GM12891 (cell line): ENCODE measurements around the gene SLC2A13.

Experiments
- DNase-seq: peaks from one replicate; pipeline ENCODE4 v3.0.0; 2011; ENCODE audit warnings: low spot score; ENCODE audit not compliant: insufficient read length
- FAIRE-seq: peaks from 2 replicates; lab custom pipeline; 2011; peaks lifted over from hg19 to GRCh38; lab: Jason Lieb, UNC
- PAX5 ChIP-seq: IDR thresholded peaks from 2 replicates; pipeline ENCODE4 v1.6.1; 2011; ENCODE audit warnings: low read length, moderate library complexity, mild to moderate bottlenecking; ENCODE audit not compliant: insufficient read depth, severe bottlenecking
- POLR2A ChIP-seq: IDR thresholded peaks from 2 replicates; pipeline ENCODE4 v1.6.1; 2011; ENCODE audit warnings: low read depth, low read length, control low read depth
- POLR2AphosphoS5 ChIP-seq: IDR thresholded peaks from 2 replicates; pipeline ENCODE4 v1.6.1; 2011; ENCODE audit warnings: low read depth, low read length, control low read depth
- POU2F2 ChIP-seq: IDR thresholded peaks from 2 replicates; pipeline ENCODE4 v1.6.1; 2011; ENCODE audit warnings: low read depth, mild to moderate bottlenecking, control low read depth, low read length, moderate library complexity
- SPI1 ChIP-seq: IDR thresholded peaks from 2 replicates; pipeline ENCODE4 v1.6.1; 2011; ENCODE audit warnings: low read depth, low read length, control low read depth
- TAF1 ChIP-seq: IDR thresholded peaks from 2 replicates; pipeline ENCODE4 v1.6.1; 2011; ENCODE audit warnings: low read depth, low read length, control low read depth

The SLC2A13 gene

GRCh38 chr12:39986674-39987073 is 119.2 kb downstream of the SLC2A13 start:
- TF ChIP-seq PAX5 (no peak), POLR2A (no peak), TAF1 (no peak), POU2F2 (no peak), SPI1 (no peak), POLR2AphosphoS5 (no peak)
- FAIRE-seq (no peak), DNase-seq (no peak)

- FAIRE-seq, result no peak
These were observed 121.2 kb downstream of the SLC2A13 start for GRCh38 chr12:39984670-39985069.

GRCh38 chr12:39975374-39975918 is 130.4 kb downstream of the SLC2A13 start:
- TF ChIP-seq TAF1 (no peak), SPI1 (no peak), POU2F2 (no peak), POLR2AphosphoS5 (no peak), POLR2A (no peak), PAX5 (no peak)
- DNase-seq, result no peak
- FAIRE-seq, result no peak

More at GRCh38 chr12:39984670-39985069, 121.2 kb downstream of the SLC2A13 start:
- no peak for DNase-seq
- no peak for TF ChIP-seq TAF1
- no peak for TF ChIP-seq POLR2AphosphoS5
- TF ChIP-seq PAX5, result no peak
- no peak for TF ChIP-seq POU2F2
- no peak for TF ChIP-seq POLR2A
- TF ChIP-seq SPI1, result no peak

GRCh38 chr12:39972119-39972518 is 133.8 kb downstream of the SLC2A13 start:
- FAIRE-seq, result no peak
- TF ChIP-seq POU2F2, result no peak
- no peak for TF ChIP-seq TAF1
- no peak for TF ChIP-seq POLR2AphosphoS5
- no peak for TF ChIP-seq SPI1
- no peak for TF ChIP-seq POLR2A
- no peak for TF ChIP-seq PAX5
- no peak for DNase-seq

- no peak for DNase-seq
- no peak for FAIRE-seq
- no peak for TF ChIP-seq POLR2A
- no peak for TF ChIP-seq TAF1
- no peak for TF ChIP-seq SPI1
- no peak for TF ChIP-seq POLR2AphosphoS5
These were observed 134.5 kb downstream of the SLC2A13 start for GRCh38 chr12:39971348-39971747.

- TF ChIP-seq POU2F2 (no peak), SPI1 (no peak), TAF1 (no peak), POLR2A (no peak)
- FAIRE-seq, result no peak
- DNase-seq, result no peak
These were observed 139.2 kb downstream of the SLC2A13 start for GRCh38 chr12:39966721-39967120.

- no peak for TF ChIP-seq SPI1
- TF ChIP-seq POLR2A, result no peak
- TF ChIP-seq TAF1, result no peak
- no peak for TF ChIP-seq POU2F2
- no peak for TF ChIP-seq PAX5
- no peak for TF ChIP-seq POLR2AphosphoS5
- DNase-seq, result no peak
- no peak for FAIRE-seq
These were observed 139.6 kb downstream of the SLC2A13 start for GRCh38 chr12:39966256-39966655.

- no peak for FAIRE-seq
- no peak for TF ChIP-seq POU2F2
- TF ChIP-seq PAX5, result no peak
- DNase-seq, result no peak
These were observed 146.4 kb downstream of the SLC2A13 start for GRCh38 chr12:39959467-39959866.

GRCh38 chr12:39959031-39959430 is 146.8 kb downstream of the SLC2A13 start:
- DNase-seq, result no peak
- TF ChIP-seq POLR2A (no peak), PAX5 (no peak)
- no peak for FAIRE-seq

GRCh38 chr12:39958377-39958776 is 147.5 kb downstream of the SLC2A13 start:
- DNase-seq (no peak), FAIRE-seq (no peak)

GRCh38 chr12:39956725-39957124 is 149.2 kb downstream of the SLC2A13 start:
- TF ChIP-seq POLR2AphosphoS5 (no peak), POLR2A (no peak), POU2F2 (no peak), SPI1 (no peak), TAF1 (no peak), PAX5 (no peak)
- FAIRE-seq (no peak), DNase-seq (no peak)

More at GRCh38 chr12:39958377-39958776, 147.5 kb downstream of the SLC2A13 start:
- TF ChIP-seq POLR2AphosphoS5, result no peak
- TF ChIP-seq SPI1, result no peak
- TF ChIP-seq POLR2A, result no peak
- TF ChIP-seq POU2F2, result no peak
- no peak for TF ChIP-seq PAX5
- no peak for TF ChIP-seq TAF1
